H9 (cell line): ENCODE data around the gene LASP1. TPM values are rescaled to one million over a fixed set of nuclear protein-coding genes. Genes with fewer than 3 reads are reported as not detected.

ENCODE experiments used
- DNase-seq: peaks from one replicate; pipeline ENCODE4 v3.0.0-alpha.2; 2017
- H2AFZ ChIP-seq: one replicate; pipeline ENCODE4 v1.6.1; 2013; ENCODE audit warnings: mild to moderate bottlenecking, low read length, control low read depth, moderate library complexity
- H2AK5ac ChIP-seq: 2 replicates; pipeline ENCODE4 v1.6.1; 2013; ENCODE audit warnings: low read length, control low read depth, mixed read lengths; ENCODE audit not compliant: insufficient read length
- H2BK120ac ChIP-seq: one replicate; pipeline ENCODE4 v1.6.1; 2013; ENCODE audit warnings: low read depth, mild to moderate bottlenecking, low read length, control low read depth, inconsistent platforms; ENCODE audit not compliant: poor library complexity, severe bottlenecking
- H2BK12ac ChIP-seq: 2 replicates; pipeline ENCODE4 v1.6.1; 2013; ENCODE audit warnings: low read length, control low read depth, mixed read lengths, low read depth; ENCODE audit not compliant: insufficient read length
- H2BK15ac ChIP-seq: 2 replicates; pipeline ENCODE4 v1.6.1; 2013; ENCODE audit warnings: low read depth, low read length, control low read depth
- H2BK20ac ChIP-seq: one replicate; pipeline ENCODE4 v1.6.1; 2013; ENCODE audit warnings: low read depth, mild to moderate bottlenecking, low read length, control low read depth, inconsistent platforms; ENCODE audit not compliant: poor library complexity, severe bottlenecking
- H2BK5ac ChIP-seq: 2 replicates; pipeline ENCODE4 v1.6.1; 2013; ENCODE audit warnings: low read length, control low read depth, mixed read lengths; ENCODE audit not compliant: insufficient read length
- H3K14ac ChIP-seq: 2 replicates; pipeline ENCODE4 v1.6.1; 2013; ENCODE audit warnings: low read length, control low read depth; ENCODE audit not compliant: insufficient read depth
- H3K18ac ChIP-seq: 2 replicates; pipeline ENCODE4 v1.6.1; 2013; ENCODE audit warnings: low read depth, mild to moderate bottlenecking, mixed read lengths, low read length, control low read depth; ENCODE audit not compliant: insufficient read length
- H3K23ac ChIP-seq: 2 replicates; pipeline ENCODE4 v1.6.1; 2013; ENCODE audit warnings: low read length, control low read depth, mixed read lengths, low read depth; ENCODE audit not compliant: insufficient read length
- H3K23me2 ChIP-seq: 2 replicates; pipeline ENCODE4 v1.6.1; 2013; ENCODE audit warnings: low read depth, mild to moderate bottlenecking, mixed read lengths, low read length, control low read depth; ENCODE audit not compliant: insufficient read length, poor library complexity, severe bottlenecking
- H3K27ac ChIP-seq: 2 replicates; pipeline ENCODE4 v1.5.1; 2013; ENCODE audit warnings: low read length, control low read depth, mixed read lengths, low read depth; ENCODE audit not compliant: insufficient read length
- H3K27me3 ChIP-seq: 2 replicates; pipeline ENCODE4 v1.6.1; 2013; ENCODE audit warnings: low read length, control low read depth, inconsistent platforms; ENCODE audit not compliant: insufficient read depth
- H3K4ac ChIP-seq: 2 replicates; pipeline ENCODE4 v1.6.1; 2013; ENCODE audit warnings: low read depth, mild to moderate bottlenecking, control low read depth, inconsistent platforms, low read length, moderate library complexity
- H3K4me1 ChIP-seq: 2 replicates; pipeline ENCODE4 v1.6.1; 2013; ENCODE audit warnings: low read length, control low read depth, inconsistent platforms; ENCODE audit not compliant: insufficient read depth
- H3K4me2 ChIP-seq: 2 replicates; pipeline ENCODE4 v1.6.1; 2013; ENCODE audit warnings: low read length, control low read depth, mixed read lengths; ENCODE audit not compliant: insufficient read length, insufficient read depth
- H3K56ac ChIP-seq: 2 replicates; pipeline ENCODE4 v1.6.1; 2013; ENCODE audit warnings: low read depth, mild to moderate bottlenecking, mixed read lengths, low read length, control low read depth; ENCODE audit not compliant: insufficient read length
- H3K79me1 ChIP-seq: 2 replicates; pipeline ENCODE4 v1.6.1; 2013; ENCODE audit warnings: low read depth, mild to moderate bottlenecking, moderate library complexity, low read length, control low read depth, inconsistent platforms; ENCODE audit not compliant: insufficient read depth, poor library complexity, severe bottlenecking
- H3K79me2 ChIP-seq: 2 replicates; pipeline ENCODE4 v1.6.1; 2013; ENCODE audit warnings: low read length, control low read depth, inconsistent platforms; ENCODE audit not compliant: insufficient read depth
- H3K9ac ChIP-seq: 2 replicates; pipeline ENCODE4 v1.6.1; 2013; ENCODE audit warnings: low read length, control low read depth, mixed read lengths; ENCODE audit not compliant: insufficient read length; ENCODE audit errors: extremely low read depth
- H3K9me3 ChIP-seq: one replicate; pipeline ENCODE4 v1.6.1; 2013; ENCODE audit warnings: low read depth, low read length, inconsistent platforms; ENCODE audit not compliant: control insufficient read depth
- H3T11ph ChIP-seq: one replicate; pipeline ENCODE4 v1.6.1; 2013; ENCODE audit warnings: mild to moderate bottlenecking, low read length, control low read depth, inconsistent platforms
- H4K20me1 ChIP-seq: one replicate; pipeline ENCODE4 v1.6.1; 2013; ENCODE audit not compliant: control insufficient read depth, insufficient read length, insufficient read depth
- H4K5ac ChIP-seq: 2 replicates; pipeline ENCODE4 v1.6.1; 2013; ENCODE audit warnings: low read depth, mild to moderate bottlenecking, mixed read lengths, low read length, control low read depth; ENCODE audit not compliant: insufficient read length
- H4K8ac ChIP-seq: replicated peaks from 2 replicates; pipeline ENCODE4 v1.6.1; 2013; ENCODE audit warnings: low read length, control low read depth, mixed read lengths, low read depth; ENCODE audit not compliant: insufficient read length
- H4K91ac ChIP-seq: 2 replicates; pipeline ENCODE4 v1.6.1; 2013; ENCODE audit warnings: low read depth, mild to moderate bottlenecking, moderate library complexity, mixed read lengths, low read length, control low read depth; ENCODE audit not compliant: insufficient read length
- H3K27ac Mint-ChIP-seq, 3 experiments: 2 replicates in 2 of 3; 3 replicates in 1 of 3; pipeline ENCODE4 v1.8.0; 2020 to 2021; ENCODE audit warnings: mixed read lengths in 3 of 3, mild to moderate bottlenecking in 1 of 3, moderate library complexity in 1 of 3
- H3K27me3 Mint-ChIP-seq: 2 replicates; pipeline ENCODE4 v1.8.0; 2021; ENCODE audit warnings: low read depth, mild to moderate bottlenecking, moderate library complexity, mixed read lengths
- H3K36me3 Mint-ChIP-seq, 3 experiments: 2 replicates in 2 of 3; 3 replicates in 1 of 3; pipeline ENCODE4 v1.8.0; 2020 to 2021; ENCODE audit warnings: low read depth in 3 of 3, mixed read lengths in 3 of 3; ENCODE audit not compliant: insufficient read depth in 1 of 3
- H3K4me1 Mint-ChIP-seq, 2 experiments: 2 replicates each; pipeline ENCODE4 v1.8.0; 2020; ENCODE audit warnings: mixed read lengths in 2 of 2
- H3K4me3 Mint-ChIP-seq, 2 experiments: 2 replicates in 1 of 2; 3 replicates in 1 of 2; pipeline ENCODE4 v1.8.0; 2020 to 2021; ENCODE audit warnings: mild to moderate bottlenecking in 2 of 2, mixed read lengths in 2 of 2, moderate library complexity in 1 of 2
- H3K9me3 Mint-ChIP-seq, 2 experiments: 2 replicates in 1 of 2; 3 replicates in 1 of 2; pipeline ENCODE4 v1.8.0; 2020; ENCODE audit warnings: mild to moderate bottlenecking in 2 of 2, mixed read lengths in 2 of 2, moderate library complexity in 1 of 2
- WGBS: extraction: QIAGEN DNeasy Blood & Tissue Kit; methylation state at CpG from one replicate; pipeline ENCODE4 v1.1.7; 2013; ENCODE audit warnings: missing lambda C conversion rate, low lambda C conversion rate, mixed read lengths; ENCODE audit not compliant: insufficient read length; ENCODE audit errors: extremely low coverage; 5-methylcytosine and 5-hydroxymethylcytosine counted together
- total RNA-seq: library from RNA; stranded (reverse); gene quantifications from 2 replicates; pipeline ENCODE4 v1.2.1, GENCODE V29; 2021
- TF ChIP-seq, protein P1 (sequence below): fragments of 200-600 bp; sonication (generic); conservative IDR thresholded peaks from 3 replicates; pipeline ENCODE4 v1.8.0; 2021; ENCODE audit warnings: antibody characterized with exemption, mild to moderate bottlenecking

LASP1 gene
- total RNA-seq, 1 experiment from 2014 or later: 121 TPM

DNA sequence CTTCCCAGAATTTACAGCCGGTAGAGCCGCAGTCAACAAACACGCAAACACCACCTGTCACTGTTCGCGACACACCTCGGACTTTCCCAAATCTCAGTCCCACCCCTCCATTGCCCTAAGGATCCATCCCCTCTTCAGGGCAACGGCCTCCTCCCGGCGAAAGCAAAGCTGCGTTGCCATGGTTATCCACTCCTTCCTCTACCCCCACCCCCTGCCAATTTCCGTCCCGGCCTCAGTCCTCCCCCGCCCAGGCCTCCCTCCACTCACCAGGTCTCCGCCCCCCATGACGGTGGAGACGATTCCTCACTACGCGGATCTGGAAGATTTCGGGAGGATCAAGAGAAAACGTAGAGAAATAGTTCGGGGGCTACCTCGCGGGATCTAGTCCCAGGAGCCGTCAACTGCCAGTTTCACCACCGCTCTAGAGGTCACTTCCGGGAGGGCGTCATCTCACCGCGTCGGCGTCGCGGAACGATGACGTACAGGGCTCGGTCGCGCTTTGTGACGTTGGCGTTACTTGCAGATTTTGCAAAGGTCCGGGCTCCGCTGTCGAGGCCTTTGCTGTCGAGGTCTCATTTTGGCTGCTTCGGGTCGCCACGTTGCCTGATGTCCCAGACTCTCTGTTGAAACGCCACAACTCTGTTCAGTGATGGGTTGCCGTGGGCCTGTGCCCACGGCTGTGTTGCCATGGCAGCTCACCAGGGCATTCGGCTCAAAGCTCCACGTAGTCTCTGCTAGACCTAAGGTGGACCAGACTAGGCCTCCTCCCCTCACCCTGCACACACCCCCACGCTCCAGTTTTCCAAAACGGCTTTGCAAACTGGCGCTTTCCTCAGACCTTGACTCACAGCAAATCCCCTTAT, 44.7 kb upstream of the LASP1 start, which contains the start of gene CWC25:
TSS of gene CWC25 (minus strand) at position 423 of the 863 bp plus-strand sequence. CDS start at position 285, 138 bp downstream.
- H3K18ac ChIP-seq: peak within 1 kb of the TSS; percentile 96
- Mint-ChIP-seq H3K9me3 (no peaks in the 10 kb centered on the region; a peak in 2 of 5 replicates), H3K27ac (peak within 1 kb of the TSS; percentile 99 to 100 (median 100)), H3K36me3 (peaks cover 0 to 12% (median 10%) of the 10 kb centered on the region in 3 experiments; a peak in 6 of 7 replicates), H3K27me3 (peaks cover 5% of the 10 kb centered on the region), H3K4me3 (peak within 1 kb of the TSS; percentile 87 to 96), H3K4me1 (peaks cover 9 to 18% of the 10 kb centered on the region in 2 experiments)
- H3K4me1 ChIP-seq: peaks cover 2% of the 10 kb centered on the region; the same call in 1 of the 2 replicates
- no peak within 1 kb of the TSS for H2BK20ac ChIP-seq
- H3K23ac ChIP-seq: no peak within 1 kb of the TSS
- H3K27ac ChIP-seq: peak within 1 kb of the TSS; percentile 73
- peak within 1 kb of the TSS; percentile 99 for H3K4me2 ChIP-seq
- H4K8ac ChIP-seq: peak within 1 kb of the TSS; percentile 7
- peak within 1 kb of the TSS; percentile 8 for H3K56ac ChIP-seq
- H2BK15ac ChIP-seq: no peak within 1 kb of the TSS
- peak within 1 kb of the TSS; percentile 92 for H3K9ac ChIP-seq
- peaks cover 9% of the 10 kb centered on the region; the same call in 1 of the 2 replicates for H3K79me2 ChIP-seq
- H2AFZ ChIP-seq: no peak within 1 kb of the TSS
- no peak within 1 kb of the TSS for H2AK5ac ChIP-seq
- H3K23me2 ChIP-seq: peaks cover 10% of the 10 kb centered on the region
- TF ChIP-seq, protein P1, sequence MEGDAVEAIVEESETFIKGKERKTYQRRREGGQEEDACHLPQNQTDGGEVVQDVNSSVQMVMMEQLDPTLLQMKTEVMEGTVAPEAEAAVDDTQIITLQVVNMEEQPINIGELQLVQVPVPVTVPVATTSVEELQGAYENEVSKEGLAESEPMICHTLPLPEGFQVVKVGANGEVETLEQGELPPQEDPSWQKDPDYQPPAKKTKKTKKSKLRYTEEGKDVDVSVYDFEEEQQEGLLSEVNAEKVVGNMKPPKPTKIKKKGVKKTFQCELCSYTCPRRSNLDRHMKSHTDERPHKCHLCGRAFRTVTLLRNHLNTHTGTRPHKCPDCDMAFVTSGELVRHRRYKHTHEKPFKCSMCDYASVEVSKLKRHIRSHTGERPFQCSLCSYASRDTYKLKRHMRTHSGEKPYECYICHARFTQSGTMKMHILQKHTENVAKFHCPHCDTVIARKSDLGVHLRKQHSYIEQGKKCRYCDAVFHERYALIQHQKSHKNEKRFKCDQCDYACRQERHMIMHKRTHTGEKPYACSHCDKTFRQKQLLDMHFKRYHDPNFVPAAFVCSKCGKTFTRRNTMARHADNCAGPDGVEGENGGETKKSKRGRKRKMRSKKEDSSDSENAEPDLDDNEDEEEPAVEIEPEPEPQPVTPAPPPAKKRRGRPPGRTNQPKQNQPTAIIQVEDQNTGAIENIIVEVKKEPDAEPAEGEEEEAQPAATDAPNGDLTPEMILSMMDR: no peak
- peaks cover 7% of the 10 kb centered on the region for H3K79me1 ChIP-seq
- H3K14ac ChIP-seq: peak within 1 kb of the TSS; percentile 94
- H3T11ph ChIP-seq: peak within 1 kb of the TSS; percentile 9
- peak within 1 kb of the TSS; percentile 9 for H4K91ac ChIP-seq
- H4K5ac ChIP-seq: peak within 1 kb of the TSS; percentile 73
- H2BK5ac ChIP-seq: peak within 1 kb of the TSS; percentile 42
- H2BK12ac ChIP-seq: no peak within 1 kb of the TSS
- no peaks in the 10 kb centered on the region for H3K27me3 ChIP-seq
- peak within 1 kb of the TSS; percentile 5; the same call in 1 of the 2 replicates for H3K4ac ChIP-seq
- peak; percentile 99 for DNase-seq
- H4K20me1 ChIP-seq: peaks cover 5% of the 10 kb centered on the region
- H3K9me3 ChIP-seq: no peaks in the 10 kb centered on the region
- no CpG with 5 or more reads among the region's 55 CpGs for WGBS
- H2BK120ac ChIP-seq: peak within 1 kb of the TSS; percentile 85
